LoVo (cell line): Measurements from ENCODE around the gene COX17.

Experiments
- DNase-seq: peaks from one replicate; pipeline ENCODE4 v3.0.0-alpha.2; 2016; ENCODE audit warnings: low spot score

COX17 gene

DNA sequence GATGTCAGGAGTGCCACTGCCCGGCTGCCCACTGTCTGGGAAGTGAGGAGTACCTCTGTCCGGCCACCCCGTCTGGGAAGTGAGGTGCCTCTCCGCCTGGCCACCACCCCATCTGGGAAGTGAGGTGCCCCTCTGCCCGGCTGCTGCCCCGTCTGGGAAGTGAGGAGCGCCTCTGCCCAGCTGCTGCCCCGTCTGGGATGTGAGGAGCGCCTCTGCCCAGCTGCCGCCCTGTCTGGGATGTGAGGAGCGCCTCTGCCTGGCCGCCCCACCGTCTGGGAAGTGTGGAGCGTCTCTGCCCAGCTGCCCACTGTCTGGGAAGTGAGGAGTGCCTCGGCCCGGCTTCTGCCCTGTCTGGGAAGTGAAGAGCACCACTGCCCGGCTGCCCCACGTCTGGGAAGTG is 3.3 kb downstream of the COX17 start:
- DNase-seq: no peak

DNA sequence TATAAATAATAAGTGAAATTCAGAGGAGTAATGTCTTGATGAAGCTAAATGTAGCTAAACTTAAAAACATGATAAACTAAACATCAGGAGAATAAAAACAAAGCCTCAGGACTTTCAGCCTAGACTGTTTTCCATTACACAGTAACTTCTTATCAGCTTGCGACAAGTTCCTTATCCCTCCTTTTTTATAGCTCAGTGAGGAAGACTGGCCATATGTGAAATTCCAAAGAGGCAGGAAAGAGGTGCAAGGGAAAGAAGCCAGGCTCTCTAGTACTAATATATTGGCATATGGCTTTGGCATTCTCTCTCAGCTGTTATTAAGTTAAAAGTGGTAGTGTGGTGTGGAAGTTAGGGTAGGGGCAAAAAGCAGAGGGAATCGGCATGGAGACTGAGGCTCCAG is 4.4 kb downstream of the COX17 start:
- DNase-seq: no peak

DNA sequence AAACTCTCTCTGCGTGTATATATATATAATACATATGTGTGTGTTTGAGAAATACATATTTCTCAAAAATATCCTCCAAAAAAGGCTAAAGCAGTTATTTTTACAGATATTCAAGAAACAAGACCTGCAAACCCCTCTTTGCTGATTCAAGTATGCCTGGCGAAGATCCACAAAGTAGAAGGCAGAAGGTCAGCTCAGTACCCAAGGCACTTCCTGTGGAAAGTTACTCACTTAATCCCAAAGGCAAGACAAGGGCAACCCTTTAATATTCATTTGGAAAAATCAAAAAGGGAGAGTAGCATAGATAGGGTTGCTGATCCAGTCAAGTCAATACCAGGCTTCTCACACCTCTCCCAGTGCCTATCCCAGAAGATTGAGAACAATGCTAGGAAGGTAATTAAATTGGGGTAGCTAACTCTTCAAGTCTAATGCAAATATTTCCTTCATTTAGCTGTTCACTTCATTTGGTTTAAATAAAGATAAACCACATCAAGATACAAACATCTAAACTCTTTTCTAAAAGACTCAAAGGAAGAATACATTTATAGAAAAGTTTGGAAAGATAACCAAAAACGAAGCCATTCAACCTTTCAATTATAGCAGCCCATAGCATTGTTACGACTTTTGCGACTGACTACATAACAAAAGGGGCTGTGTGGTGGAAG is 7.2 kb downstream of the COX17 start:
- DNase-seq: no peak

DNA sequence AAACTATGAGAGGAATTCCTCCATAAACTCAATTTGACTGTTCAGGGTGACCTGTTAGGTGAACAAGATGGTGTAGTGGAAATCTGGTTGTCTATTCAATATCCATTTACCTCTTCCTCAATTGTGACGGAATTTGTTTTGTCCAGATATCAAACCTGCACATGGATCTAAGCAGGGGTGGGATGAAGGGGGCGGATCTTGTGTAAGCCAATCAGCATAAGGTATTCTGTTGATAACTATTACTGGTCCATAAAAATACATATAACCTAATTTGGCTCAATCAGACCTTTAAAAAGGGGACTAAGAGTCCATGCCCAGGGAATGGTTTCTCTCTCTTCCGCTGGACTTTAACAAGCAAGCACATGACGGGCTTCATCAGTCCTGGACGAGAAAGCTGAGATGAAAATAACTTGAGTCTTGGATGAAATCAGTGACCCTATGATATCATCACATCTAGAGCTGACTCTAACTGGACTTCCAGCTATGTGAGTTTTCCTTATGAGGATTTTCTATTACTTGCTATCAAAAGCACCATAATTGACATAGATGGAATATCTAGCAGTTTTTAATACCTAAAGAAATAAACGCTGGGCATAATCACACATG is 11.1 kb downstream of the COX17 start:
- DNase-seq: no peak

DNA sequence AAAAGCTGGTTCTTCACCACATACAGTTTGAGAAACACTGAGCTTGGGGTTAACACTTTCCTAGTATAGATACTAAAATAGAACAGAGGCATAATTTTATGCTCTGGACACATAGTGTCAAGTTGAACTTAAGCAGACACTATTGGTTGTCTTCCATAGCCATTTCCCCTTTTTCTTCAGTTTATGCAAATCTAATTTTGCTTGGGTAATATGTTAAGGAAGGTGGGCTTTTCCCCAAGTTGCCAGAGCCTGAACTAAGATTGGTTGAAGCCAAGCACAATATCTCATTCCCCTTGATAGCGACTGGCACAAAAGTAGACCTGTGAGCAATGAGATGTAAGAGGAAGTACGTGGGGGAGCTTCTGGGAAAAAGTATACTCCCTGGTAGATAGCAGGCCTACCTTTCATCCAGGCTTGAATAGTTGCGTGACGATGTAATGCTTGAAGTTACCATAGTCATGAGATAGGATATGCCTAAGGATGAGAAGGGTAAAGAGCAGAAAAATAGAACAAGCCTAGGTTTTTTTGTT is 12.3 kb downstream of the COX17 start:
- no peak for DNase-seq

DNA sequence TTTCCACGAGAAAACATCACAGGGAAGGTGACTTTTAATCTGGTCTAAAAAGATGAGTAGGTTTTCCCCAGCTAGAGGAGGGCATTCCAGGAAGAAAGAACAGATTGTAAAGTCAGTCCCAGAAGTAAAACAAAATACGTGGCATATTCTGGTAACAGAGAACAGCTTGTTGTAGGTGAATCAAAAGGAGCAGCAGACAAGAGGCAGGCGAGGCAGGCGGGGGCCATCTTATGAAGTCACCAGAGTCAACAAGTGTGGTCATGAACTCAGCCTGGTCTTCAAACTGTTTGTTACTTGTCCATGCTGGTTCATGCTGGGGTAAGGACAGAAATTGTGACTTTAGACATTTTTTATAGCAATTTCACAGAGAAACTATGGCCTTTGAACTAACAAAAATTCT is 12.8 kb downstream of the COX17 start:
- no peak for DNase-seq

DNA sequence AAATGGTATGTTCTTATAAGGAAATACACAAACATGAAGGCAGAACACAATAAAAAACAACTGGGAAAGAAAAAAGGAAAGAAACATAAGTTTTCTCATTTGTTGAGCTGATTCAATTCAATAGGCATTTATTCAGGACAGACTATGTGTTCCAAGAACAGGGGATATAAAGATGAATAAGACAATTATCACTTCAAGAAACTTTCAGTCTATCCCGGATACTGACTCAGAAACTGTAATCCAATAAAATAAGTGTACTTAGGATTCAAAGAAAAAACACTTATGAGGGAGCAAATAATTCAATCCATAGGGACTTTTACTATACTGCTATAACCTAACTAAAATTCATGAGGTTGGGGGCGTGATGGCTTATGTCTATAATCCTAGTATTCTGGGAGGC is 13.3 kb downstream of the COX17 start:
- DNase-seq: no peak

DNA sequence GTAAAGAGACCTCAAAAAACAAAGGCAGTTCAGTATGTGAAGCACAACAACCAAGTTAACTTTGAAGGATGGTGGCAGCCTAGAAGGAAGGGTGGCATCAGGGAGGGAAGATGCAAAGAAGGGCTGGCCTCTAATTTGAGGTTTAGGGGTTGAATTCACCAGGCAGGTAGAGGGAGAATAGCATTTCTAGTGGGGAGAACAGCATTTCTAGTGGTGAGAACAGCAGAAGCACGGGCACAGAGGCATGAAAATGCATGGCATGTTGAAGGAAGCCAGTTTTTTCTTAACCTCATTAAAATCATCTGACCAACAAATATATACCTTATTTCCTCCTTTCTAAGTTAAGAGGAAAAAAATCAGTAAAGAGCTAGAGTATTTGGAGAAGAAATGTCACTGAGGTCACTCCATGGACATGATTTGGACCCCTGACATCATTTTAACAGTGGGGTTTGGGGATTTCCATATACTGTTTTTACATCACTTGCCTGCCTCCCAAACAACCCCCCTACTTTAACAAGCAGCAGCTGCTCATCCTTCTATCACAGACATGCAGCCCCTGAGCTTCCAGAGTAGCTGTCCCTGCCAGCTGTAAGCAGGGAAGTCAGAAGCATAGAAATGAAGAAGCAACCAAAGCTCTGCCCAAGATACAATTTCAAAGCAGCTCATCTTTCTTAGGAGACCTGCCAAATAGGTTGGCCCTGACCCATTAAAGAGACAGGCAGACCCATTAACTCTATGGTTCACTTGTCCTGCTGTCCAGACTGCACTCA is 14.4 kb downstream of the COX17 start:
- no peak for DNase-seq

DNA sequence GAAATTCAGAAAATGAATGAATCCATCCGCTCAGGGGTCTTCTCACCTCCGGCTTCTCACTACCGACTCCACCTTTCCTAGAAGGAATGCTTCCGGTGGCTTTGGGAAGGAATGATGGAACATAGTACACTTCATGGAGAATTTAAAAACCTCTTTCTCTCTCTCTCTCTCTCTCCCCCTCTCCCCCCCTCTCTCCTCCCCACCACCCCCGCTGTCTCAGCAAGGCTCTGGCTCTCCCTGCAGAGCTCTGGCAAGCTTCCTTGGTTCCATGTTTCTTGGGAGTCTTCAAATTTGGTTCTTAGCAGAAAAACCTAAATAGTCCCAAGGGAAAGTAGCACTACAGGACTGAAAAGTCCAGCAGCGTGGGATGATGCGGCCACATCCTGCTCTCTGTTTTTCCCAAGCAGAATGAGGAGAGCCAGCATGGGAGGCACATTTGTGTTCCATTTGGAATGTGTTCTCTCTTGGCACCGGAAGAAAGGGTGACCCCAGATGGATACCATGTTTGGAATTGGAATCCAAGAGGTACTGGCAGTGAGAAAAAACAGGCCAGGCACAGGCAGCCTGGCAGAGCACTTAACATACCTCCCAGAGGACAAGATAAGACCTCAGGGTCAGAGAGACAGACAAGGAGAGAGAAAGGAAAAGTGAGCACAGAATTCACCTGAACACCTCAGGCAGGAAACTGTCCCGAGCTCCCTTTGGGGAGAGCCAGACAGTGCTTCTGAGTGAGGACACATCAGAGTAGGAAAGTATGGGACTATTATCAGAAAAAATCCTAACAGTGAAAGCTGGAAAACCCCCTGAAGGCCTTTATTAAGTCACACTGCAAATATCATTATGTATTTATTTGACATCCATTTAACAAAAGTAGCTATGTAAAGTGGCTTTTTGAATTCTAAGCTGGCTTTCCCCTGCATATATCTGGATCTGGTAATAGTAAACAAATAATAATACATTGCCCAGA is 16.4 kb downstream of the COX17 start, which contains the start of gene POPDC2:
Gene POPDC2 (minus strand): TSS at position 116 of the 967 bp plus-strand sequence. CDS start 166 bp downstream, outside the sequence.
- DNase-seq: no peak

DNA sequence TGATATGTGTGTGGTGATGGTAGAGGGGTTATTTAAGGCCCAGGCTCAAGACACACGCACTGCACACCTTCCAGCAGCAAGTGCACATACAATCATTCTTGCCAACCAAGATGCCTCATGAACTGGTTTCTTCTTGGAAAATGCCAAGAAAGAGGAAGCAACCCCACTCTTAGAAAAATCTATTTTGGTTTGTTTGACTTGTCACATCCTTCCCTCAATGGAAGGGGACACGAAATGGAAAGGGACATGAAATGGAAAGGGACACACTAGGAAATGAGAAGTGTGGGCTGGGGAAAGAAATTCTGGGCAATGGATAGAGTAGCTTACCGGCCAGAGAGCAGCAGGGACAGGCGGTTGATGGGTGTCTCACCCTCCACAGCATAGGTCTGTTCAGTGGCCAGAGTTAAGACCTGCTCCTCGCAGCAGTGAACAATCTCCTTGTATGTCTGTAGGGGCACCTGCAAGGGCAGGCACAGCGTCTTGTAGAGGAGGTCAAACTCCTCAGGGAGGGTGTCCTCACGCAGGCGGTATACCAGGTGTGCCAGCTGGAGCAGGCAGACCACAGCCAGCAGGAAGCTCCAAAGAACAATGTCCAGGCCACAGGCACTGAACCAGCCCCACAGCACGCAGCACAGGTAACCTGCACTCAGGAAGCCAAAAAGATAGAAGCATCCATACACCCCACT is 17.5 kb downstream of the COX17 start:
- no peak for DNase-seq

DNA sequence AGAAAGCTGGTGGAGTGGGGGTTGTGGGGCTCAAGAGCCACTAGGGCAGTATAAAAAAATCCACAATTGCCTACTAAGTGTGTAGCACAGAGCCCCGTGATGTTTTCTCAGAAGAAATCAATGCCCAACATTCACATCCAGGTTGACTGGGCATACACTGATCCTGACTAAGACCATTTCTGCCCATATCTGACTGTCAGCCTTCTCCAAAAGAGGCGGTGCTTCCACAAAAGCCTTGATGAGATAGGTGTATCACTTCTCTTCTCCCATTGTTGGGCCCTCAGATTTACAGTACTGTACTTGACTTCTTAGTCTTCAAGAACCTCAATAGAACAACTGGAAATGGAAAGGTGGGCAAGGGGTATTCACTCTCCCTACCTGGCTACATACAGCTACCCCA is 18.2 kb downstream of the COX17 start:
- DNase-seq: no peak

DNA sequence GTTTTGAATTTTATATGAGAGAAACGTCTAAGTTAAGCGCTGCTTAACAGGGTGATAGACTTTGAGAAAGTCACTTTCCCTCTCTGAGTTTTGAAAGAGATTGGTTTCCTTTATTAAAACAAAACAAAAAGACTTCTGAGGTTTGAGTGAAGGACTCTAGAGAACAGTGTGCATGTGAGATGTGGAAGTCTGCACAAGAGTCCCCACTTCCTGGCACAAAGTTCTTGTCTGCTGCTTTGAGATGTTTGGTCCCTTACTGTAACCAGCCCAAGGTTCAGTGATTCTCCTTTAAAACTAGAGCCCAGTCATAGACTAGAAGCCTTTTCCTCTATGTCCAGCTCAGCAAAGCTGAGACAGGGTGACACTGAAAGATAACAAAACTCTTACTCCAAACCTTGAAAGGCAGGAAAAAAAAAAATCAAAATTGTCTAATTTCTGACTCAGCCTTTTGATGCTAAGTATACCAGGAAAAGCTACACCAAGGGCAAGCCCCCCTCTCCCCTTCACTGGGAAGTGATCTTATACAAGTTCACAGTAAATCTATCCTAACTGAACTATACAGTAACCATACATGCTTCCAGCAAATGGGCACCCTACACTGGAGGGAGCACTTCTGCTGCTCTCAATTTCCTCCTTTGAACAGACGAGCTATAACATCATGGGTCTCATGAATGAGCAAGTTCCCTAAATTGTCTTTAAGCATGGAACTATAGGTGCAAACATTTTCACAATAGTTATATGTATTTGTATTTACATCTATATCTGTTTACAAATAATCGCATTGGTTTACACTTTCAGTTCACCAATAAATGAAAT is 19.1 kb downstream of the COX17 start:
- DNase-seq: no peak

DNA sequence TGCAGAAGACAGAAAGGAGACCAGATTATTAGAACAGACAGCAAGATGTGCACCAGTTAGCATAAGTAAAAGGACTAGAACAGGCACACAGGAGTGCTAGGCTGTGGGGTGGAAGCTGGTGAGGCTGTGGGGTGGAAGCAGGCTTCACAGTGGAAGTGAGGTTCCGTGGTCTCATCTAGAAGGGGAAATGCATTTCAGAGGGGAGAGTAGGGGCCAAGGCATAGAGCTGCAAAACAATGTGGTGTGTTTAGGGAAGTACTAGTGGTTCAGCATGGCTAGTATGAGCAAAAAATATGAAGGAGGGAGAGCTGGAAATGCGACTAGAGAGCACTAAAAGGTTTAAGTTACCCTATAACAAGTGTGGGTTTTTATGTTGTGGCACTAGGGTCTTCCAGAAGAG is 23.3 kb downstream of the COX17 start:
- DNase-seq: no peak

DNA sequence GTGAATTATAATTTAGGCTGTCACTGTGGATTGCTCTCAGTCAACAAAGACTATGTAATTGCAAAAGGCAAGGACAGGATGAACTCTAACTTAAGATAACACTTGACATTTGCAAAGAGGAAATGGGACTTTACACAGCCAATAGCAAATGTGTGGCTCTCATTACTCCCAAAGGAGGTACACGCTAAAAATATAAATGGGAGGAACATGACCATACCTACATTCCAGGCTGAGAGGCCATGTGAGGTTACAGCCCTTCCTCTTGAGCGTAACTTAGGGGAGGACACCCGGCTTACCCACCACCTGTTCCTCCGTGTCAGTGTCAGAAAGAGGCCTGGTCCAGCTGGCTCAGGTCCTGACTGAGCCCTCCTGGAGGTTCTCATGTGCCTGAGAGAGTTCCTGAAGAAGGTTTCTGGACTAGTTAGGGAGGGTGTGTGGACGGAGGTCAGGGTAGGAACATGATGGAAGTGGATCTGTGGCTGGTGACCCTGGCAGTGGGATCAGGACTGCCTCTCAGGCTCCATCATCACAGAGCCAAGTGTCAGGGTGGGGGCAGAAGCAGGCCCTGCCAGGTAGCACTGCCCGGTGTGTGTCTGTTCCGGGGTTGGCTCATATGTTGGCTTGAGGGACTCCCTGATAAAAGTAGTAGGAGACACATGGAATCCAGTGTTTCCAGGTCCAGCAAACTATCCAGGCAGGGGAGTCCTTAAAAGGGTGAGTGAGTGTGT is 24.7 kb downstream of the COX17 start:
- no peak for DNase-seq

DNA sequence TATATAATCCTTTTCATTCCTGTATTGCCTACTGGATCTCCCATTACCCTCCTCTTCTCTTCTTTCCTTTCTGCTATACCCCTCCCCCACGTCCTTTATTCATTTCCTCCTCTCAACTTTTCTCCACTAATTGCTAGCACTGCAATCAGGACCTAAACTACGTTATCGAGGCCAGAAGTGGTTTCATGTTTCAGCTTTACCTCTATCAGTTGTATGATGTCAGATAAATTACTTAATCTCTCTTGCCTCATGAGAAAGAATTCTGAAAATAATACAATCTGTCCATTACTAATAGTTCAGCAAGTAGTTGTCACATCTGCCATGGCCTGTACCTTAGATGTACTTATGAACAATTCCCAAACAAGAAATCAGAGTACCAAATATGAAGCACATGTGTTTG is 27.4 kb downstream of the COX17 start:
- DNase-seq: no peak

DNA sequence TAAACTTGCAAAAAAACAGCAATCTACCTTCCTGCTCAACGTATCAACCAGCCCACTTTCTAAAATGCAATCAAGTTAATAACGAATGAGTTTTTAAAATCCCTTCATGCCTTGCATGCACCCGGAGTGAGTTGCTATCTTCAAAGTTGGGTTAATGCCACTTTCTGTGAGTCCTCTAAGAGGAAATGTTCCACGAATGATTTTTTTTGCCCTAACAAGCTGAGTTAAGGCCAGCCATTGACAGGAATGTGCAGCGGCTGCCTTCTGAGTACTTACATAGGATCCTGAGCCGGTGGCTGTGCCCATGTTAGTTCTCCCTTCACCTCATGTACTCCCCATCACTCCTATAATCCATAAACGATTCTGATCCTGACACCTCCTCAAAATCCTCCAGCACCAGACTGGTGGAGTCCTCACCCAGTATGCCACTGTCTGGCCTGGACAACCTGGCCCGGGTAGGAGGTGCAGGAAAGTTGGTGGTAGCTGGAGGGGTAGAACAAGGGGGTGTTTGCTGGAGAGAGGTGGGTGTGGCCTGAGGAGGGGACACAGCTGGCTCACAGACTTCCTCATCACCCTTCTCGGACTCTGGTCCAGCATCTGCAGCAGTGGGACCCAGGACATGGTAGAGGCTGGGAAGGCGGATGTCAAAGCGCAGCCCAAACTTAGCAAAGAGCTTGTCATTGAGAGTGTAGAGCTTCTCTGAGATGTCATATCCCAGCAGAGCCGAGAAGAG is 29.2 kb downstream of the COX17 start:
- no peak for DNase-seq

DNA sequence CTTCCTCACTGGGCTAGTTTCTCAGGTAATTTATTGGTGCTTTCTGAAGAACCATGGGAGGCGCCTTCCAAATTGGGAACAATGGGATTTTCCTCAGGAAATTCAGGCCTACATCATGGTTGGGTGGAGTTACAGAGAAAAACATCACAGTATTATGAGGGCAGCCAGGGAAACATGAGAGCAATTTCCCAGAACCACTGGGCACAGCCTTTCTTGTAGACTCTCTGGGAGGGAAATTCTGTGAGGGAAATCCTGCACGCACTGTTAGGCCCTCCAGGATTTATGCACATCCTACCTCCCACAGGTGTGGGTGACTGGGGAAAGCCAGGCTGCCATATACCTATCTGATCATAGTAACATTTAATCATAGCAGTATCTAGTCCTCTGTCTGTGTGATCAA is 30.0 kb downstream of the COX17 start:
- DNase-seq: no peak

DNA sequence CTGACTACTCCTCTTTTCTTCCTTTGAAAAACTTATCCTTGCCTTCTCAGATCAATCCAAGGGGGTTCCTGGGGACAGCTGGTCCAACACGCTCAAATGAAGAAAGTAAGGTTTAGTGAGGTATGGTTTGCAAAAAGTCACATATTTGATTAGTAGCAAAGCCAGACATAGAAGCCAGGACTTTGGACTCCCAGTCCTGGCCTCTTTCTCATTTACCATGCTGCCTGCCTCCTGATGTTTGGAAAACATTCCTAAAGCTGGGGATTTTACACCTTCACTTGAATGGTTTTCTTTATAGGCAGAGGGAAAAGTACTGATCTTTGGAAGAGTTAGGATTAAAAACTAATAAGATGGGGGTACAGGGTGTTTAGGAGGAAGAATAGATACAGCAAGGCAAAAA is 31.4 kb downstream of the COX17 start:
- DNase-seq: no peak

DNA sequence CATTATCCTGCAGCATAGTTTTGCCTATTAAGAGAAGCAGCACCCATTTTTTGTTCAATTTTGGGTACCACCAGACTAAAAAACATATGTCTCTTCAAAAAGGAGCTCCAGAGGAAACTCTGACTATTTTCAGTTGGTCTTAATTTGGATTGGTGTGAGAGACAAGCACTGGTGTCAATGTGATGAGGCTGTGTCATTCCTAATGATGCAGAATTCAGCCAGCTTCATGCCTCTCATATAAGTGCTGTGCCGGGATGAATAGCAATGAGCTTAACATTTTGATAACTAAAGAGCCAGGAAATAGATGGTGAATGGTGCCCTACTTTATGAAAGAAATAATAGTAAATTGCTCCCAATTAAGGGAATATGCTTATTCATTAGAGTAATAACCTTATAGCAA is 32.7 kb downstream of the COX17 start:
- no peak for DNase-seq
